MCF 10A (cell line): ENCODE results near the gene PCA3. TPM values are rescaled to one million over a fixed set of nuclear protein-coding genes. Genes with fewer than 3 reads are reported as not detected.

Source experiments
- BruUV-seq: library from RNA; stranded (reverse); fragments of 400-500 nt; replicated peaks from 2 replicates; lab custom pipeline; 2021; lab: Mats Ljungman, UMichigan
- CTCF ChIA-PET: fragments of 300-600 bp; sonication (Branson Sonifier 250); formaldehyde crosslinking; extraction: SDS; loops from one replicate; lab custom pipeline; 2021; ENCODE audit warnings: antibody characterized with exemption, inconsistent platforms; lab: Yijun Ruan, JAX
- POLR2A ChIA-PET: fragments of 300-600, 350-650 bp; sonication (Branson Sonifier 250); formaldehyde crosslinking; extraction: SDS; loops from one replicate; lab custom pipeline; 2020; ENCODE audit warnings: antibody characterized with exemption, inconsistent platforms; lab: Yijun Ruan, JAX
- DNase-seq: peaks from one replicate; pipeline ENCODE4 v3.0.0-alpha.2; 2018; ENCODE audit not compliant: unreplicated experiment
- H3K27ac Mint-ChIP-seq: one replicate; pipeline ENCODE4 v1.8.0; 2022; ENCODE audit warnings: mild to moderate bottlenecking, low read depth, mixed read lengths; ENCODE audit not compliant: unreplicated experiment
- H3K27me3 Mint-ChIP-seq: one replicate; pipeline ENCODE4 v1.8.0; 2022; ENCODE audit warnings: mixed read lengths; ENCODE audit not compliant: insufficient read depth, unreplicated experiment
- H3K36me3 Mint-ChIP-seq: one replicate; pipeline ENCODE4 v1.8.0; 2022; ENCODE audit warnings: mild to moderate bottlenecking, moderate library complexity, mixed read lengths; ENCODE audit not compliant: insufficient read depth, unreplicated experiment
- H3K4me1 Mint-ChIP-seq: one replicate; pipeline ENCODE4 v1.8.0; 2022; ENCODE audit warnings: mixed read lengths; ENCODE audit not compliant: insufficient read depth, unreplicated experiment
- H3K4me3 Mint-ChIP-seq: one replicate; pipeline ENCODE4 v1.8.0; 2022; ENCODE audit warnings: mild to moderate bottlenecking, moderate library complexity, mixed read lengths; ENCODE audit not compliant: unreplicated experiment
- H3K9me3 Mint-ChIP-seq: one replicate; pipeline ENCODE4 v1.8.0; 2022; ENCODE audit warnings: mixed read lengths; ENCODE audit not compliant: unreplicated experiment
- intact Hi-C: fragments of 100-400 bp; cut with micrococcal nuclease; formaldehyde crosslinking; loops from 2 replicates; pipeline ENCODE4 v1.14.1; 2022
- total RNA-seq: library from RNA; stranded (reverse); gene quantifications from 2 replicates; pipeline ENCODE4 v1.2.3, GENCODE V29; 2022
- TF ChIP-seq, protein P1 (sequence below): fragments of 200-600 bp; IDR thresholded peaks from one replicate; pipeline ENCODE4 v1.8.0; 2022; ENCODE audit warnings: antibody characterized with exemption, mild to moderate bottlenecking; ENCODE audit not compliant: unreplicated experiment

PCA3 gene
- total RNA-seq, 1 experiment from 2014 or later: not detected

DNA sequence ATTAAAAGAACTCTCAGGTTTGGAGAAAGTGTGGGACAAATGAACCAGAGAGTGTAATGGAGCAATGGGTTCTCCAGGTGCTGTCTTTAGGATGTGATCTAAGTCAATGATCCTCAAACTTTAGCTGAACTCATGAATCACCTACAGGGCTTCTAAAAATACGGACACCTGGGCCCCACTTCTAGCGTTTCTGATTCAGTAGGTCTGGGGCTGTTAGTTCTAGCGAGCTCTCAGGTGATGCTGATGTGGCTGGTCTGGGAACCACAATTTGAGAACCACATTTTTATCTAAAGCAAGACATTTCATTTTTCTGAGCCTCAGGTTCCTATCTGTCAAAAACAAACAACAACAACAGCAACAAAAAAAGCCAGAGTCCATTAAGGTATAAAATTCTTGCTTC is 35.1 kb upstream of the PCA3 start:
- no peak for DNase-seq
- Mint-ChIP-seq H3K9me3 (no peaks in the 10 kb centered on the region), H3K4me3 (no peak overlapping the region), H3K4me1 (no peaks in the 10 kb centered on the region), H3K36me3 (no peaks in the 10 kb centered on the region), H3K27ac (no peak overlapping the region), H3K27me3 (no peaks in the 10 kb centered on the region)
- ChIA-PET CTCF (interaction anchor here (0.6 to 2.7 kb wide), 5 partner anchors 15 to 282 kb away, joined by 3 to 8 read pairs (median 3); no protein-coding TSS in a partner anchor), POLR2A (interaction anchor here (0.7 kb wide), 1 partner anchor 17 kb away, joined by 3 read pairs; no protein-coding TSS in a partner anchor)
- BruUV-seq: no TSS peak
- intact Hi-C loops: no loop called here
- TF ChIP-seq, protein P1, sequence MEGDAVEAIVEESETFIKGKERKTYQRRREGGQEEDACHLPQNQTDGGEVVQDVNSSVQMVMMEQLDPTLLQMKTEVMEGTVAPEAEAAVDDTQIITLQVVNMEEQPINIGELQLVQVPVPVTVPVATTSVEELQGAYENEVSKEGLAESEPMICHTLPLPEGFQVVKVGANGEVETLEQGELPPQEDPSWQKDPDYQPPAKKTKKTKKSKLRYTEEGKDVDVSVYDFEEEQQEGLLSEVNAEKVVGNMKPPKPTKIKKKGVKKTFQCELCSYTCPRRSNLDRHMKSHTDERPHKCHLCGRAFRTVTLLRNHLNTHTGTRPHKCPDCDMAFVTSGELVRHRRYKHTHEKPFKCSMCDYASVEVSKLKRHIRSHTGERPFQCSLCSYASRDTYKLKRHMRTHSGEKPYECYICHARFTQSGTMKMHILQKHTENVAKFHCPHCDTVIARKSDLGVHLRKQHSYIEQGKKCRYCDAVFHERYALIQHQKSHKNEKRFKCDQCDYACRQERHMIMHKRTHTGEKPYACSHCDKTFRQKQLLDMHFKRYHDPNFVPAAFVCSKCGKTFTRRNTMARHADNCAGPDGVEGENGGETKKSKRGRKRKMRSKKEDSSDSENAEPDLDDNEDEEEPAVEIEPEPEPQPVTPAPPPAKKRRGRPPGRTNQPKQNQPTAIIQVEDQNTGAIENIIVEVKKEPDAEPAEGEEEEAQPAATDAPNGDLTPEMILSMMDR: no peak

DNA sequence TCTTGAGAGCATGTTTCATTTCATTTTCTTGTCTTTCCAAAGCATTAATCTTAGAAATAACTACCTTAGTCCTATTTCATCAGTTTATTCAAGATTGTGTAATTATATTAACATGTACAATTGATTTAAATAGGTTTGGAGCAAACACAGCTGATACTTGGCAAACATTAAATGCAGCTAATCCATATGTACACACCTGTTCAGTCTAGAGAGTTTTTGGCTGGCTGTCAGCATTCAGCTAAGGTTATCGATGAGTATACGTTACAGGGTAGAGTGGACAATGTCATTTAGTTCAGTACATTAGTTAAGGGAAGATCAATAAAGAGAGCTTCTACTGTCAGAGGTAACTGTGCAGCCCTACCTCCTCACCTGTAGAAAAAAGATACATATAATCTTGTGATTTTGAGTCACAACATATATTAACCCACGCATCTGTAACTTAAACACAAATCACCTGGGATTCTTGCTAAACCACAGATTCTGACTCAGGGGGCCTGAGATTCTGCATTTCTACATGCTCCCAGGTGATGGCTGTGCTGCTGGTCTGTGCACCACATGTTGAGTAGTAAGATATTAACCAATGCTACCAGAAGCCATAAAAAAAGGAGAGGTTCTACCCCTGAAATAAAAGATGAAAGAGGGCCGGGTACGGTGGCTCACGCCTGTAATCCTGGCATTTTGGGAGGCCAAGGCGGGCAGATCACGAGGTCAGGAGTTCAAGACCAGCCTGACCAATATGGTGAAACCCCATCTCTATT is 34.1 kb upstream of the PCA3 start:
- H3K27me3 Mint-ChIP-seq: no peaks in the 10 kb centered on the region
- H3K4me1 Mint-ChIP-seq: no peaks in the 10 kb centered on the region
- H3K4me3 Mint-ChIP-seq: no peak overlapping the region
- H3K27ac Mint-ChIP-seq: no peak overlapping the region
- H3K9me3 Mint-ChIP-seq: no peaks in the 10 kb centered on the region
- ChIA-PET CTCF (interaction anchor here (0.5 to 2.7 kb wide), 4 partner anchors 16 to 236 kb away, joined by 3 to 8 read pairs (median 4); no protein-coding TSS in a partner anchor), POLR2A (interaction anchor here (0.7 kb wide), 1 partner anchor 16 kb away, joined by 3 read pairs; no protein-coding TSS in a partner anchor)
- BruUV-seq: no TSS peak
- no peak for DNase-seq
- H3K36me3 Mint-ChIP-seq: no peaks in the 10 kb centered on the region
- intact Hi-C loops: no loop called here
- TF ChIP-seq, protein P1: no peak

DNA sequence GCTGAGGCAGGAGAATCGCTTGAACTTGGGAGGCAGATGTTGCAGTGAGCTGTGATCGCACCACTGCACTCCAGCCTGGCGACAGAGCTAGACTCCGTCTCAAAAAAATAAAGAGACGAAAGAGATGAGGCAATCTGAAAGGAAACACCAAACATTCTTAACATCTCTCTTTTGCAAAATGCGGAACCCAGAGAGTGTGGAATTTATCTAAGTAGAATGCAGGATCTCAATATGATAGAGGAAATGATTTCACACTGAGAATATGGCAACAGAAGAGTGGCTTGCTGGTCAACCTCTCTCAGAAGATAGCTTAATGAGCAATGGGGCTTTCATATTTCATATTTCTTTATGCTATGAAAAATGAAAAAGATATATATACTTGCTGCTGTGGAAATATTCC is 33.4 kb upstream of the PCA3 start:
- Mint-ChIP-seq H3K36me3 (no peaks in the 10 kb centered on the region), H3K27me3 (no peaks in the 10 kb centered on the region), H3K27ac (no peak overlapping the region), H3K4me1 (no peaks in the 10 kb centered on the region), H3K9me3 (no peaks in the 10 kb centered on the region), H3K4me3 (no peak overlapping the region)
- no peak for DNase-seq
- no TSS peak for BruUV-seq
- TF ChIP-seq, protein P1: no peak
- CTCF ChIA-PET: interaction anchor here (2.7 kb wide), 1 partner anchor 25 kb away, joined by 8 read pairs; no protein-coding TSS in a partner anchor
- POLR2A ChIA-PET: no interaction called here
- intact Hi-C loops: no loop called here

DNA sequence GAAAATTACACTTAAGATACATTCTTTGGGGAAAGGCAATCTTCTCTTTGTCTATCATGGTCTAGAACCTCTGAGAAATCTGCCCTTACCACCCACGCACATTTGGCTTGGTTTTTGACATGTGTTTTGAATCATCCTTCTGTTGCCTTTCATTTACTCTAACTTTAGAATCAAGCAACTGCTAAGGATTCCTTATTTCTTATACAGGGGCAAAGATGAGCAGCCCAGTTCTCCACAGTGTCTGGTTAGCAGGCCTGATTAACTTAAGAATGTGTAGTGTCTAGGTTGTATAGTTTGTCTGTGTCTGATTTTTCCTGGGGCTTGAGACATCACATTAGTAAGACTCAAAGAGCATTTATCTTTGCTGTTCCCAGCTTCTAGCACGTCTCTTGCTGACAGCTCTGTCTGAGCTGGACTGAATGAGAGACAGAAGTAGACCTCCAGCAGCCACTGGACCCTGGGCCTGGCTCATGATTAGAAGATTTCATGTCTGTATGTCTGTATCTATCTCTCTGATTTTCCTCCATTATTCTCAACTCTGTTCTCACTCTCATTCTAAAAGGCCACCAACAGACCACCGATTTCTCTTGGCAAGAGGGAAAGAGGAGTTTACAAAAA is 31.8 kb upstream of the PCA3 start:
- no peak for DNase-seq
- ChIA-PET CTCF (no interaction called here), POLR2A (no interaction called here)
- H3K27ac Mint-ChIP-seq: no peak overlapping the region
- intact Hi-C loops: no loop called here
- no peaks in the 10 kb centered on the region for H3K4me1 Mint-ChIP-seq
- H3K9me3 Mint-ChIP-seq: no peaks in the 10 kb centered on the region
- BruUV-seq: no TSS peak
- no peak overlapping the region for H3K4me3 Mint-ChIP-seq
- TF ChIP-seq, protein P1: no peak
- no peaks in the 10 kb centered on the region for H3K27me3 Mint-ChIP-seq
- H3K36me3 Mint-ChIP-seq: no peaks in the 10 kb centered on the region
